Loucy (cell line): Measurements from ENCODE around the gene FAM13C.

ENCODE experiments used
- EZH2phosphoT487 ChIP-seq: fragments of 200-600 bp; IDR thresholded peaks from 2 replicates; pipeline ENCODE4 v1.6.1; 2018; ENCODE audit warnings: antibody characterized with exemption, mild to moderate bottlenecking, moderate library complexity, borderline replicate concordance
- TF ChIP-seq, protein P1 (sequence below): fragments of 200-600 bp; sonication (generic); conservative IDR thresholded peaks from 2 replicates; pipeline ENCODE4 v1.5.1; 2014; ENCODE audit warnings: mild to moderate bottlenecking, antibody characterized with exemption, low read length

- TF ChIP-seq, protein P1, sequence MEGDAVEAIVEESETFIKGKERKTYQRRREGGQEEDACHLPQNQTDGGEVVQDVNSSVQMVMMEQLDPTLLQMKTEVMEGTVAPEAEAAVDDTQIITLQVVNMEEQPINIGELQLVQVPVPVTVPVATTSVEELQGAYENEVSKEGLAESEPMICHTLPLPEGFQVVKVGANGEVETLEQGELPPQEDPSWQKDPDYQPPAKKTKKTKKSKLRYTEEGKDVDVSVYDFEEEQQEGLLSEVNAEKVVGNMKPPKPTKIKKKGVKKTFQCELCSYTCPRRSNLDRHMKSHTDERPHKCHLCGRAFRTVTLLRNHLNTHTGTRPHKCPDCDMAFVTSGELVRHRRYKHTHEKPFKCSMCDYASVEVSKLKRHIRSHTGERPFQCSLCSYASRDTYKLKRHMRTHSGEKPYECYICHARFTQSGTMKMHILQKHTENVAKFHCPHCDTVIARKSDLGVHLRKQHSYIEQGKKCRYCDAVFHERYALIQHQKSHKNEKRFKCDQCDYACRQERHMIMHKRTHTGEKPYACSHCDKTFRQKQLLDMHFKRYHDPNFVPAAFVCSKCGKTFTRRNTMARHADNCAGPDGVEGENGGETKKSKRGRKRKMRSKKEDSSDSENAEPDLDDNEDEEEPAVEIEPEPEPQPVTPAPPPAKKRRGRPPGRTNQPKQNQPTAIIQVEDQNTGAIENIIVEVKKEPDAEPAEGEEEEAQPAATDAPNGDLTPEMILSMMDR, result no peak
- no peak for TF ChIP-seq EZH2phosphoT487
Observed at GRCh38 chr10:59346321-59346720, 16.0 kb downstream of the FAM13C start.
